ENCODE measurements around the gene OR10H3. TPM values are rescaled to one million over a fixed set of nuclear protein-coding genes. Genes with fewer than 3 reads are reported as not detected.
"Not testable (repeated sequence)": the region's sequence is repeated elsewhere in the genome, so short reads cannot be mapped to it uniquely, and the experiment has no call there.

OR10H3 gene, protein sequence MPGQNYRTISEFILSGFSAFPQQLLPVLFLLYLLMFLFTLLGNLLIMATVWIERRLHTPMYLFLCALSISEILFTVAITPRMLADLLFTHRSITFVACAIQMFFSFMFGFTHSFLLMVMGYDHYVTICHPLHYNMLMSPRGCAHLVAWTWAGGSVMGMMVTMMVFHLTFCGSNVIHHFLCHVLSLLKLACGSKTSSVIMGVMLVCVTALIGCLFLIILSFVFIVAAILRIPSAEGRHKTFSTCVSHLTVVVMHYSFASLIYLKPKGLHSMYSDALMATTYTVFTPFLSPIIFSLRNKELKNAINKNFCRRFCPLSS
- polyA plus RNA-seq (ENCODE audit: insufficient read length in 4 of 4), result not detected

- no peak for DNase-seq (ENCODE audit: low read depth in 4 of 4, low spot score in 3 of 4)
Measured at GRCh38 chr19:15737722-15738121, at the start of gene OR10H3. TSS of gene OR10H3 (plus strand) at chr19:15737985. CDS start at chr19:15741393, 3,408 bp downstream.

DNA sequence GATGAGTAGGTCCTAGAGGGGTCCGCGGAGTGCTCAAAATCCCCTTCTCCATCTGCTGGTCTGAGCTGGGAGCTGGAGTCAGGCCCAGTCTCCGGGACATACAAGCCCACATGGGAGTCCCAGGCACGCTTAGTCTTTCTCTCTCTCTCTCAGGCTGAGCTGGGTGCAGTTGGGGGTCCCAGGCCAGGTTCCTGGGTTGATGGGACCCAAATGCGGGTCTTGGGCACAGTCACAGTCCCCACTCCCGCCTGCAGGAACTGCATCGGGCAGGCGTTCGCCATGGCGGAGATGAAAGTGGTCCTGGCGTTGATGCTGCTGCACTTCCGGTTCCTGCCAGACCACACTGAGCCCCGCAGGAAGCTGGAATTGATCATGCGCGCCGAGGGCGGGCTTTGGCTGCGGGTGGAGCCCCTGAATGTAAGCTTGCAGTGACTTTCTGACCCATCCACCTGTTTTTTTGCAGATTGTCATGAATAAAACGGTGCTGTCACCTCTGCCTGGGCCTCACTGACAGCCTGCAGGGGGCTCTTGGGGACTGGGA is 41.1 kb upstream of the OR10H3 start:
- no peak for DNase-seq (ENCODE audit: low read depth in 4 of 4, low spot score in 3 of 4)

DNA sequence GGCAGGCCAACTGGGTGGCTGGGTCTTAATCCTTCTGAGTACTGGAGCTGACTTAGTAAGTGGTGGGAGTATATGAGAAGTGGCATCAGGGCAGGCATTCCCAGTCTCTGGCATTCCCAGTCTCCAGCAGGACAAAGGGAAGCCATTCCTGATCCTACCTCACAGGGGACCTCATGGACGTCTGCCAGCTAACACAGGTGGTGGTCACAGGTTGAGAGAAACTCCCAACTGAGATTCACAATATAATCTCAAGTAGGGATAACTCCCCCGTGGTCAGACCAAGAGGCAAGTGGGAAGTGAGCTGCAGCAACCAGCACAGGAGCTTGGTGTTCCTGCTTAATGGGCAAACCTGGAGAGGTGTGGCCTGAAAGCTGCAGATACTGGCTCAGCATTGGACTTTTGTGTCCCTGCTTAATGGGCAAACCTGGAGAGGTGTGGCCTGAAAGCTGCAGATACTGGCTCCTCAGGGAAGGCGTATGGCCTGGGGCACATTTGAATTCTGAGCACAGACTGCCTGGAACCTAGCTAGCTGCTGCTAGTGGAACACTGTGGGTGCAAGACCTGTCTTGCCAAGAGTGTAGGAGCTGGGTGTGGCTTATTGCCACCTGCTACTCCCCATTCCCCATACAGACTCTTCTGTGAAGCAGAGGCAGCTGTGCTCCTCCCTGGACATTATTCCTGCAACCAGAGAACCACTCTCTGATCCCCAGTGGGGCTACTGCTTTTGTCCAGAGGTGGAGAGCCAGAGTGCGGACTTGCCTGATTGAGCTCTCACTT is 35.8 kb upstream of the OR10H3 start:
- DNase-seq (ENCODE audit: low read depth in 4 of 4, low spot score in 3 of 4), result no peak

DNA sequence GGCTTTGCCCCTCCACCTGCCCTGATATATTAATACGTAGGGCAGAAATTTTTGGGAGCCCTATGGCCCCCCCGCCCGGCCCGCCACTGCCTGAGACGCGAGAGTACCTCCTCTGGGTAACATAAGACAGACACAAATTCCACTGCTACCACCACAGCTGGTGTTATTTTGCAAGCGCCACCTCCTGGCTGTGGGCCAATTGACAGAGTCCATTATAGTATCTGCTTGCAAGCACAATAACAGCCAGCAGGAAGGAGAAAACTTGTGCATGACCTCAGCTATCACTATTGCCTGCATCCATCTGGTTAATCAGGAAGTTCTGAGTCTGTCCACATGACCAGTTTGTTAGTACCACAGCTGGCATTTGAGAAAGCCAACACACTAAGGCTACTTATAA is 35.3 kb upstream of the OR10H3 start:
- DNase-seq (ENCODE audit: low read depth in 4 of 4, low spot score in 3 of 4), result peak; percentile 3 to 8 (median 6)

DNA sequence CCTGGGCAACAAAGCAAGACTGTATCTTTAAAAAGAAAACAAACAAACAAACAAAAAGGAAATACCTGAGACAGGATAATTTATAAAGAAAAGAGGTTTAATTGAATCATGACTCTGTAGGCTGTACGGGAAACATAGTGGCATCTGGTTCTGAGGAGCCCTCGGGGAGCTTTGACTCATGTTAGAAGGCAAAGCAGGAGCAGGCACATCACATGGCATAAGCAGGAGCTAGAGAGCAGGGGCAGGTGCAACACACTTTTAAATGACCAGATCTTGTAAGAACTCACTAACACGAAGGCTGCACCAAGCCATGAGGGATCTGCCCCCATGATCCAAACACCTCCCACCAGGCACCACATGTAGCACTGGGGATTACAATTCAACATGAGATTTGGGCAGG is 23.1 kb upstream of the OR10H3 start:
- no peak for DNase-seq (ENCODE audit: low read depth in 4 of 4, low spot score in 3 of 4)

GRCh38 chr19:15715642-15716041 is 22.1 kb upstream of the OR10H3 start:
- DNase-seq (ENCODE audit: low read depth in 4 of 4, low spot score in 3 of 4), result no peak

DNA sequence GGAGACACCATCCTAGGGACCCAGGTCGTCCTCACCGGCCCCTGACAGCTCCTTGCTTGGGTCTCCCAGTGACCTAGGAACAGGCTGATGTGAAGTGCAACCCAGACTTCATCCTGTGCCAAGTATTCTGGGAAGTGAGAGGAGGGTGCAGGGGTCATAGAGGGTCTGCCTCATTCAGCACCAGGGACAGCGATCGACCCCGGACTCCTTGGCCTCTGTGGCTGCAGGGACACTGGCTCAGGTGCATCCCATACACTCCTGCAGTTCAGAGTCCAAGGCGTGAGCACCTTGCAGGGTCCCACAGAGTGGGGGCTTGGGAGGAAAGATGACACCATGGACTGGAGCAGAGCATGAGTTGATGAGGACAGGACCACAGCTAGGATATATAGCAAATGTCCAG is 20.0 kb upstream of the OR10H3 start:
- no peak for DNase-seq (ENCODE audit: low read depth in 4 of 4, low spot score in 3 of 4)

DNA sequence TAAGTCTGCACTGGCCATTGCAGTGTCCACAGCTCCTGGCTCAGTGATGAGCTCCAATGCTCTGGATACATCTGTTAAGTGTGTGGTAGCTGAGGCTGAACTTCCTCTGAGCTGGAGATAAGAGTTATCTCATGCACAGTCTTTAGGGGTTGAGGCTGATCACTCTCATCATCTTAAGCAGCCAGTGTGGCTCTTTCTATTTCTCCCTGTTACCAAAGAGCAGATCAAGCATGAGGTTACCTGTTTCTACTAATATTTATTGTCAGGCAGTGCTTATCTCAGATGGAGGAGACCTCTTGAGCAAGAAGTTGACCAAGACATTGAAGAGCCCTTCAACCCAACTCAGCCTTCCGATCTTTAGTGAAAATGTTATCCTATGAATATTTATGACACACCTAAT is 16.5 kb upstream of the OR10H3 start:
- no peak for DNase-seq (ENCODE audit: low read depth in 4 of 4, low spot score in 3 of 4)

GRCh38 chr19:15722956-15723355 is 14.8 kb upstream of the OR10H3 start:
- DNase-seq (ENCODE audit: low read depth in 4 of 4, low spot score in 3 of 4), result no peak

DNA sequence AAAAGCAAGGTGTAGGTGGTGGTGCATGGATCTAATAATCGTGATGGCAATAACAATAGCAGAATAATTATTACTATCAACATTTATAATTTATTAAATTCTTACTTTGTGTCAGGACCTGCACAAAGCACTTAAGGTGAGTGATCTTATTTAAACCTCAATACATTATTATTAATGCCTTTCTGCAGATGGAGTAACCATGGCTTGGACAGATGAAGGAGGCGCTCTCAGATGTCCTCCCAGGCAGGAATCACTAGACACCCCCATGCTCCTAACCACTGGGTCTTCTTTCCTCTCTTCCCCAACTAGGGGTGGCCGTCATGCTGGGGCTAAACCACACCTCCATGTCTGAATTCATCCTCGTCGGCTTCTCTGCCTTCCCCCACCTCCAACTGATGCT is 10.1 kb upstream of the OR10H3 start, which contains the start of gene OR10H2:
Gene OR10H2 (plus strand): TSS at position 301 of the 400 bp plus-strand sequence. CDS start 20 bp downstream, at position 321.
- no peak for DNase-seq (ENCODE audit: low read depth in 4 of 4, low spot score in 3 of 4)

GRCh38 chr19:15730538-15730937 is 7.2 kb upstream of the OR10H3 start:
- DNase-seq (ENCODE audit: low read depth in 4 of 4, low spot score in 3 of 4), result no peak

DNA sequence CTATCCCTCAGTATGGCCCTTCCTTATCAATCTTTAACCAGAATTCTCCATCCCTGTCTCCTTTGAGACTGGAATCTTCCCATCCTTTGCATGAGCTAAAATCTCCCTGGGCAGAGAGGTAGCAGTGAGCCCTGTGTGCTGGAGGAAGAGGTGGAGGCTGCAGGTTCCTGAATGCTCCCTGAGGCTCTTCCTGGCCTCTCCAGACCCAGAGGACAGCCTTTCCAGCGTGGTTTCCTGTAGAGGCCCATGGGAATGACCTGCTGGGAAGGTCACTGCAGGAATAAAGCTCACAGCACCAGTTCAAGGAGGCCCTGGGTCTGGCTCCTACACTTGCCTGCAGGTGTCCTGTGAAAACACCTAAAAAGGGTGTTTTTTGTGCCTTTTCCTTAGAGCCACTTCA is 5.4 kb upstream of the OR10H3 start:
- no peak for DNase-seq (ENCODE audit: low read depth in 4 of 4, low spot score in 3 of 4)

DNA sequence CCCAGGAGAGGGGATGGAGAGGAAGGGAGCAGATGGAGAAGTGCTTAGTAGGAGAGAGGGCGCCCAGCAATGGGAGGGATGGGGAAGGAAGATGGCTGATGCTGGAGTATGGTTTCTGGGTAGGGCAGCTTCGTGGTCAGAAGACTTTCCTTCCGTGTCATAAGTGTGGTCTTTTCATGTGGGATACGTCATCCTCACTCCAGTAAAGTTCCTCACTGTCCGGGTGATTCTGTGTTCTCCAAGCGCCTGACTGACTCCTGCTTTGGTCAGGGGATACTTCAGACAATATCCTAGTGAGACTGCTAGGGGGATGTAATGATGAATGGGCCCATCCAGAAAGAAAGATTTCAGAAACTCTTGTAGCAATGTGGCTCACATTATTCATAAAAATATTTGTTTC is 3.9 kb upstream of the OR10H3 start:
- no peak for DNase-seq (ENCODE audit: low read depth in 4 of 4, low spot score in 3 of 4)

DNA sequence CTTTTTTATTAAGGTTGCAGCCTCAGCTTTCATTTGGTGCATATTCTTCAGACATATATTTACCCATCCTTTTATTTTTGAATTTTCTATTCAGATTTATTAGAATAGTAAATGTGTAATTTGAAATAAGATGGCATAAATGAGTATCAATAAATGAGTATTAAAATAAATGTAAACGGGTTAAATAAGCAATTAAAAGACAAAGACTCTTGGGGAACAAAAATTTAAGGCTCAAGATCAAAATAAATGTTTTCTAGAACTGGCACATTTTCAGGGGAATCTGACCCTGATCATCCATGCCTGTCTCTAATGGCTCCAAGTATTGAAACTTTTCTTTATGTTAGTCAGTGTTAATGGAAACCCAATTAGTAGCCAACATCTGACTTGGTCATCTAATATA is 3.0 kb downstream of the OR10H3 start:
- no peak for DNase-seq (ENCODE audit: low read depth in 4 of 4, low spot score in 3 of 4)

GRCh38 chr19:15748239-15748638 is 10.5 kb downstream of the OR10H3 start:
- no peak for DNase-seq (ENCODE audit: low read depth in 4 of 4, low spot score in 3 of 4)

GRCh38 chr19:15758379-15758778 is 20.6 kb downstream of the OR10H3 start:
- no peak for DNase-seq (ENCODE audit: low read depth in 4 of 4, low spot score in 3 of 4)

GRCh38 chr19:15759962-15760565 is 22.3 kb downstream of the OR10H3 start:
- DNase-seq (ENCODE audit: low read depth in 4 of 4, low spot score in 3 of 4), result no peak

DNA sequence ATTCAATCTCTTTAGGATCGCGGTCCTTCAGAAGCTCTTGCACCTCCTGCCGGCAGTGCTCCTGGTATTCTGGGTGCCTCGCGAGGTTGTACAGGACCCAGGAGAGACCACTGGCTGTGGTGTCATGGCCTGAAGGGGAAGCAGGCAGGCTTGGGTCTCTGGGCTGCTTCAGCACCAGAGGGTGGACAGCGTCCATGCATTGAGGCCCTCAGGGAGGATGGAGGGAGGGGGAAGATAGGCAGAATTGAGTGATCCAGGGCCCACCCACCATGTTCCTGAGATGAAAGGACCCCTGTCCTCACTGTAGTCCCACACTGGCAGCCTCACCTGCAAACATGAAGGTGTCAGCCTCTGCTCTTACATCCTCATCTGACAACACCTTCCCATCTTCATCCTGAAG is 31.8 kb downstream of the OR10H3 start:
- DNase-seq (ENCODE audit: low read depth in 4 of 4, low spot score in 3 of 4), result no peak

DNA sequence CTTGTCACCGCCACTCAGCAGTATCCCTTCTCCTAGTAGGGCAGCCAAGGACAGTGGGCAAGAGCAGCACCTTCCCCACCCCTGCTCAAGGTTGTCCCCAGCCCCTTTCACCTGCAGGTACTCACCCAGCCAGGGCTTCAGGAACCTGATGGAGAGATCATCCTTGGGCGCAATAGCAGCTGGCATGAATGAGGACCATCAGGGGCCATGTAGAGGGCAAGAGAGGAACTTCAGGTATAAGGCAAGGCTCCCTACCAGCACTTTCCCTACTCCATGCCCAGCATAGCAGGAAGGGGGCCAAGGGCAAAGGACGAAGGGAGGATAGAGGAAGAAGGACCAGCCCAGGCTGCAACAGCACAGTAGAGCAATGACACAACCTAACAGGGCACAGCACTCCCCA is 36.4 kb downstream of the OR10H3 start:
- not testable (repeated sequence) for DNase-seq (ENCODE audit: low read depth in 4 of 4, low spot score in 3 of 4)

DNA sequence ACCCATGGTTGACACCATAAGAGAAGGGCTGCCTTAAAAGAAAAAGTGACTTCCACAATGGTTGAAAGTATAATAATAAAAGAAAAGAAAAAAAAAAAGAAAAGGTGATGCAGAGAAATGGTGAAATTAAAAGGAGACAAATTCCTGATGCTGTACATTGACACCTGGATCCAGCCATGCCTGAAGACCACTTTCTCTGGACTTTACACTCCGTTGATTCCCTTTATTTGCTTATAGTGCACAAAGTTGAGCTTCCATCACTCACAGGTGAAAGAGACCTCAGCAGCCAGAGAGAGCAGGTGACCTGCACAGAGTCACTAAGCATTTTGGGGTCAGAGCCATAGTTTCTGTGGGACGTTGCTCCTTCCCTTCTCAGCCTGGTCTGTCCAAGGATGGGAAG is 37.5 kb downstream of the OR10H3 start:
- DNase-seq (ENCODE audit: low read depth in 4 of 4, low spot score in 3 of 4), result no peak

DNA sequence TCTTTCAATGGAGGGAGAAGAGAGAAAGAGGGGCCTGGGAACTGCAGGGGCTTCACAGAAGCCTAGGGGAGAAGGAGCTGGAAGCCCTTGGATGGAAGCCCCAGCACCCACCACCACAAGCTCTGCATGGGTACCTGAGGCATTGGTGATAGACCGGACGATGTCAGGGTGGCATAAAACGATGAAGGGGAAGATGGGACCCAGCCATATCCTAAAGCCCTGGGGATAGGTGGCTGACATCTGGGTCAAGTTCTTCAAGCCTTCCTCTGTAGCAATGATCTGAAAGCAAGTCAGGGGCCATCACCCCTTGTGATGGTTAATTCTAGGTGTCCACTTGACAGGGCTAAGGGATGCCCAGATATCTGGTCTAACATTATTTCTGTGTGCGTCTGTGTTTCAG is 38.5 kb downstream of the OR10H3 start:
- DNase-seq (ENCODE audit: low read depth in 4 of 4, low spot score in 3 of 4), result no peak

All from right renal pelvis (tissue), 4 donors.